Endothelial cell (in vitro differentiated cells): ENCODE measurements around the gene SYT7. TPM values are rescaled to one million over a fixed set of nuclear protein-coding genes. Genes with fewer than 3 reads are reported as not detected.
A peak's percentile ranks its signal among the peaks of the same experiment; 100 is the strongest.

ENCODE experiments used
- DNase-seq: peaks from one replicate; pipeline ENCODE4 v3.0.0; 2021; ENCODE audit warnings: low spot score
- H3K27ac Mint-ChIP-seq: one replicate; pipeline ENCODE4 v1.8.0; 2021; ENCODE audit warnings: mixed read lengths, inconsistent platforms; ENCODE audit not compliant: unreplicated experiment
- H3K27me3 Mint-ChIP-seq: one replicate; pipeline ENCODE4 v1.8.0; 2021; ENCODE audit warnings: mild to moderate bottlenecking, moderate library complexity, mixed read lengths, inconsistent platforms; ENCODE audit not compliant: unreplicated experiment
- H3K36me3 Mint-ChIP-seq: one replicate; pipeline ENCODE4 v1.8.0; 2021; ENCODE audit warnings: mild to moderate bottlenecking, low read depth, mixed read lengths, inconsistent platforms; ENCODE audit not compliant: unreplicated experiment
- H3K4me1 Mint-ChIP-seq: one replicate; pipeline ENCODE4 v1.8.0; 2021; ENCODE audit warnings: mild to moderate bottlenecking, mixed read lengths, inconsistent platforms; ENCODE audit not compliant: unreplicated experiment
- H3K4me3 Mint-ChIP-seq: one replicate; pipeline ENCODE4 v1.8.0; 2021; ENCODE audit warnings: mild to moderate bottlenecking, mixed read lengths, inconsistent platforms; ENCODE audit not compliant: unreplicated experiment
- H3K9me3 Mint-ChIP-seq: one replicate; pipeline ENCODE4 v1.8.0; 2021; ENCODE audit warnings: mixed read lengths, inconsistent platforms; ENCODE audit not compliant: unreplicated experiment
- CTCF ChIP-seq: fragments of 200-600 bp; sonication (generic); IDR thresholded peaks from one replicate; pipeline ENCODE4 v1.5.0; 2021; ENCODE audit warnings: antibody characterized with exemption; ENCODE audit not compliant: unreplicated experiment
- total RNA-seq: library from RNA; stranded (reverse); fragmentation: NEBNext Ultra II Directional; extraction: Animal tissue kit (Norgen Biotek cat#: 25700); gene quantifications from one replicate; pipeline ENCODE4 v1.2.1, GENCODE V29; 2021; ENCODE audit not compliant: unreplicated experiment

Gene SYT7
- total RNA-seq, 1 donor from 2014 or later, result 9.7 TPM

GRCh38 chr11:61546663-61547062, 34.2 kb downstream of the SYT7 start:
- no peaks in the 10 kb centered on the region for H3K36me3 Mint-ChIP-seq
- no peak overlapping the region for H3K27ac Mint-ChIP-seq
- H3K9me3 Mint-ChIP-seq, result no peaks in the 10 kb centered on the region
- peaks cover 6% of the 10 kb centered on the region for H3K27me3 Mint-ChIP-seq
- TF ChIP-seq CTCF, result no peak
- H3K4me1 Mint-ChIP-seq, result peaks cover 2% of the 10 kb centered on the region
- H3K4me3 Mint-ChIP-seq, result no peak overlapping the region
- DNase-seq, result no peak

GRCh38 chr11:61545921-61546320, 35.0 kb downstream of the SYT7 start:
- Mint-ChIP-seq H3K36me3 (no peaks in the 10 kb centered on the region), H3K4me1 (peaks cover 9% of the 10 kb centered on the region)

GRCh38 chr11:61545341-61545740, 35.5 kb downstream of the SYT7 start:
- Mint-ChIP-seq H3K27me3 (peaks cover 9% of the 10 kb centered on the region), H3K4me1 (peaks cover 9% of the 10 kb centered on the region), H3K9me3 (no peaks in the 10 kb centered on the region), H3K27ac (no peak overlapping the region), H3K36me3 (no peaks in the 10 kb centered on the region), H3K4me3 (no peak overlapping the region)
- no peak for DNase-seq
- TF ChIP-seq CTCF, result peak; percentile 43

More at GRCh38 chr11:61545921-61546320, 35.0 kb downstream of the SYT7 start:
- Mint-ChIP-seq H3K27me3 (peaks cover 9% of the 10 kb centered on the region), H3K27ac (no peak overlapping the region), H3K4me3 (no peak overlapping the region), H3K9me3 (no peaks in the 10 kb centered on the region)
- no peak for TF ChIP-seq CTCF
- DNase-seq, result no peak

GRCh38 chr11:61544466-61544865, 36.4 kb downstream of the SYT7 start:
- DNase-seq, result no peak
- no peak for TF ChIP-seq CTCF
- Mint-ChIP-seq H3K4me1 (peaks cover 15% of the 10 kb centered on the region), H3K27me3 (peaks cover 12% of the 10 kb centered on the region), H3K4me3 (no peak overlapping the region), H3K36me3 (no peaks in the 10 kb centered on the region), H3K27ac (no peak overlapping the region), H3K9me3 (no peaks in the 10 kb centered on the region)

GRCh38 chr11:61543606-61544306, 37.1 kb downstream of the SYT7 start:
- H3K27ac Mint-ChIP-seq, result no peak overlapping the region
- H3K4me3 Mint-ChIP-seq, result no peak overlapping the region
- TF ChIP-seq CTCF, result no peak
- no peaks in the 10 kb centered on the region for H3K36me3 Mint-ChIP-seq
- peaks cover 12% of the 10 kb centered on the region for H3K27me3 Mint-ChIP-seq
- peaks cover 21% of the 10 kb centered on the region for H3K4me1 Mint-ChIP-seq
- no peaks in the 10 kb centered on the region for H3K9me3 Mint-ChIP-seq
- DNase-seq, result no peak
